AG08395 (cell line): Measurements from ENCODE around the gene PSMC5.

Experiments used
- DNase-seq: peaks from one replicate; pipeline ENCODE4 v3.0.0; 2012; ENCODE audit warnings: mixed read lengths, low spot score

The PSMC5 gene

DNA sequence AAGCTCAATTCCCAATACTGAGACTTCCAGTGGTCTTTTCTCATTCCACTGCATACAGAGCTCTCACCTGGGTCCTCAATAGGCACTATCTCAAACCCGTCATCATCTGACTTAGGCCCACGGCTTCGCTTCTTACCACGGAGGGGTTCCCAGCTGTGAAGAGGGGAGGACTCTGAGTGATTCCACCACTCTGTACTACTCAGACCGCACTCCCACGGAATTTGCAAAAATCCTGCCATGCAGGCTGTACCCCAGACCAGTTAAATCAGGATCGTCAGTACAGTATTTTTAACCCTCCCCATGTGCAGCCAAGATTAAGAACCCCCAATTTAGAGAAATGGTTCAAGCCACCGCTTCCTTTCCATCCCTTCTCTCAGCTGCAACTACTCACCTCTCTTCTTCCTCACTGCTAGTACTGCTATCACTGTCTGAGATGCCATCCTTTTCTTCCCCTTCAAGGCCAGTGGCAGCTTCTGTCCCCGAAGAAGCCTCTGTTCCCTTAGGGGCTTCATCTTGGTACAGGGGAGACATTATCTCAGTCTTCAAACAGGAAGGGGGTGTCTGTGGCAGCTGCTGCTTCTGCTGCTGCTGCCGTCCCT lies 6.2 kb upstream of the PSMC5 start:
- DNase-seq, result no peak

DNA sequence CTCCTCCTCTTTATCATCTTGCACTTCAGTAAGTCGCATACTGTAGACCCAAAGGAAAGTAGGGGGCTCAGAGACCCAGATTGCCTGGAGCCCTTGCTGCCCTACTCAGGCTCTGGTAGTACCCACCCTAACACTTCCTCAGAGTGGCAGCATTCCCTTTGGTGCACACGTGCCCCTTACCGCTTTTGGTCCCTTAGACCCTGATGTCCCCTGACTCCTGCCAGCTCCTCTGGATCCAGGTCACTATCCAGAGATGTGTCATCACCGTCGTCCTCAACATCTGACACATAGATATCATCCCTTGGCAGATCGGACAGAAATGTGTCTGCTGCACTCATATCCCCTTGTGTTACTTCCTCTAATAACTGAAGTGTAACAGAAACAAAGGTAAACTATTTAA lies 5.4 kb upstream of the PSMC5 start:
- DNase-seq, result no peak

DNA sequence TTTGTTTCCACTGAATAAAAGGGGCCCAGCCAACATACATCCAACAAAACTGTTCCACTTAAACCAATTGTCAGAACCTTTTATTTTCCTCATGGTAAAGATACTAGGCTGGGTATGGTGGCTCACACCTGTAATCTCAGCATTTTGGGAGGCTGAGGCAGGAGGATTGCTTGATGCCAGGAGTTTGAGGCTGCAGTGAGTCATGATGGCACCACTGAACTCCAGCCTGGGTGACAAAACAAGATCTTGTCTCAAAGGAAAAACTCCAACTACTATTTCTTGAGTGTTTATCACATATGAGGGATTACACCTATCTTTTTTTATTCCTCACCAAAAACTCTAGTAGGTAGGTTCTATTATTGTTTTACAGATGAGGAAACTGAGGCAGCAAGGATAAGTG lies 4.7 kb upstream of the PSMC5 start:
- DNase-seq, result no peak

DNA sequence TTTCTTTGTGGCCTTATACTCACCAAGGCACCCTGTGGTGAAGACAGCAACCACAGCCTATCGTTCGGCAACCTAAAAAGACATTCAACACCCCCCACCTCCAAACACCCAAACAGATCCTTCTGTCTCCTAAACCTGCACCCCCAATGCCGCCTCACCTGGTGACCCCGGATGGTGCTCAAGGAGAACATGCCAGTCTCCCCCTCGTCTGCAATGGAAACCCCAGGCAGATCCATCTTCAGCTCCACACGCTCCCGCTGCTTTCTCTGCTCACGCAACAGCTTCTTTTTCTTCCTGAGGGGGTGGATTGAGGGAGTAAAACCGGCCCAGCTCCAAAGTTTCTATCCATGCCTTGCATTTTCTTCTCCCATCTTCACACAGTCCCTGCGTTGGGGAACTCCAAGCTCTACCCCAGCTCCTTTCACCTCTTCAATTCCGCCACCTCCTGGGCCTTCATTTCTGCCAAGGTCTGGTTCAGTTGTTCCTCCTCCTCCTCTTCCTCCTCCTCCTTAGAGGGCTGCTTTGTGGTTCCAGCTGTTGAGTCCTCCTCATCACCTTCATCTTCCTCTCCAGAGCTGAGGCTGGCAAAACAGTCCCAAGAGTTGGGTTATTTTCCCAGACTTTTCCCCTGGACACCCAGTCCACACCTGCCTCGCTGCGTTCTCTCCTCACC lies 3.4 kb upstream of the PSMC5 start:
- no peak for DNase-seq

DNA sequence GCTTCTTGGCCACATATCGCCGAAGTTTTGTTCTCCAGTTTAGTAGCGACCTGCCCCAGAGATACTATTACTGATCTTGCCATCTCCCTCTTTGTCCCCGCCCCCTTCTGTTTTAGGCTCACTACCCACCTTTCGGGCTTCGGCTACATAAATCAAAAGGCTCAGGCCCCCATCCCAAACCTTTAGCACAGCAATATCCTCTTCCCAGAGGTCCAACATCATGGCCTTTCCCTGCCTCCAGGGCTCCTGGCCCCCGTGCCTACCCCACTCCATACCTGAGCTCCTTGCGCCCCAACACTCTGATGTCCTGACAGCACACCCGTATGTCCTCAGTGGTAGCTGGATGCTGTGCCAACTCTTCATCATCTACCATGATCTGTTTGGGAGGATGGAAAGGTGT lies 2.9 kb upstream of the PSMC5 start:
- no peak for DNase-seq

DNA sequence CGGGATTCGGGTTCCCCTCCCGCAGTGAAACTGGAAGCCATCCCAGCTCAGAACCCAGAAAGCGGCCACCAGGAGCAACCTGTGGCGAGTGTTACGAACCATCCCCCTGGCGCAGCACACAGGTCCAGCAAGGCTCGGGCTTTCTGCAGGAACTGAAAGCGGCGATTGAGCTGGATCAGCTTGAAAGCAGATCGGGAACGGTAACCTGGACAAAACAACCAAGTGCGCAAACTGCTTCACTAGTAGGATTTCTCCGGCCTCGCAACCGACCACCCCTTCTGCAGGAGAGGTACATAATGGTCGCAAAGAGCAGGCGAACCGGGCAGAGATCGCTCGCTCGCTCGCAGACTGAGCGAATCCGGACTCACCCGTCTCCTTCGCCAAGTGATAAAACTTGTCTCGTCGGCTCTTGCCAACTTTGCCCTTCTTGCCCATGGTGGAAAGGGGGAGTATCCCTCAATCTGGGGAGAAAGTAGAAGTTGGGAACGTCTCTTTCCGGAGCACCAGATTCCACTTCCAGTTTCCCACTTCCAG lies 696 bp upstream of the PSMC5 start:
- peak; percentile 22 for DNase-seq

DNA sequence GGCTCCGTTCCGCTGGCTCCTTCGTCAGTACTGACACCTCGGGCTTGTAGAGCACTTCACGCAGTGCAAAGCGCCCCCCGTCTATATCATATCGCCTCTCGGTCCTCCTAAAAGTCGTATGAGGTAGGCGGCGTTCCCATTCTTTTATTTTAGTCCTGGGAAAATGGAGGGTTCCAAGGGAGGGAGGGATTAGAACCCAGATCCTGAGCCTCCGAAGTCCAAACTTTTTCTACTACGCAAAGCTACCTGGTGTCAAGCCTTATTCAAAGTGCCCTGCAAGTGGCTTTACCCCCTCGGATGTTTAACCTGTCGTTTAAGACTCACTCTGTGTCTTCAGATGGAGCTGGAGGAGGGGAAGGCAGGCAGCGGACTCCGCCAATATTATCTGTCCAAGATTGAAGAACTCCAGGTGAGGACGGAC lies 580 bp downstream of the PSMC5 start:
- DNase-seq, result no peak

DNA sequence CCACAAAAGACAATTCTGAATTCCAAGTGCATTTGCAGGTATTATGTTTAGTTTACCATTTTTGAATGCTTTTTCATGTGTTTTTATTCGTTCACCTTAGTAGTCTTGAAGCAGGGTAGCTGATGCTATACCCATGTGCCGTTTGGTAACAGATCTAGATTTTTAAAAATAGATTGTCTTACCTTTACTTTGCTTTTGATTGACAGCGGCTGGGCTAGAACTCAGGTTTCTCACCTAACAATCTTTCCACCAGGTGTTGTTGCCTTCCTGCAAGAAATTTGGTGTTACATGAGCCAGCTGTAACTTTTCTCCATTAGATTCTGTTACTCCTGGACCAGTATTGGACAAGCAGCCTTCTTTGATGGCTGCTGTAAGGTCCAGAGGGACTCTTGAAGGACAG lies 1.7 kb downstream of the PSMC5 start:
- DNase-seq, result no peak

DNA sequence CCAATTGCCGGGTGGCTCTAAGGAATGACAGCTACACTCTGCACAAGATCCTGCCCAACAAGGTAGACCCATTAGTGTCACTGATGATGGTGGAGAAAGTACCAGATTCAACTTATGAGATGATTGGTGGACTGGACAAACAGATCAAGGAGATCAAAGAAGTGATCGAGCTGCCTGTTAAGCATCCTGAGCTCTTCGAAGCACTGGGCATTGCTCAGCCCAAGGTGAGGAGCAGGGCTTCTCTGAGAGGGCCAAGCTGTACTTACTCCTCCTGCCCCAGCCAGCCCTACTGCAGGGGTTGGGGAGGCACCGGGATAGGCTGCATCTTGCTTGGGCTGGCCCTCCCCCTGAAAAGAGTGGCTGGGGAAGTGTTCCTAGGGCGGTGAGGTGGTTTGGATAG lies 3.0 kb downstream of the PSMC5 start:
- no peak for DNase-seq

DNA sequence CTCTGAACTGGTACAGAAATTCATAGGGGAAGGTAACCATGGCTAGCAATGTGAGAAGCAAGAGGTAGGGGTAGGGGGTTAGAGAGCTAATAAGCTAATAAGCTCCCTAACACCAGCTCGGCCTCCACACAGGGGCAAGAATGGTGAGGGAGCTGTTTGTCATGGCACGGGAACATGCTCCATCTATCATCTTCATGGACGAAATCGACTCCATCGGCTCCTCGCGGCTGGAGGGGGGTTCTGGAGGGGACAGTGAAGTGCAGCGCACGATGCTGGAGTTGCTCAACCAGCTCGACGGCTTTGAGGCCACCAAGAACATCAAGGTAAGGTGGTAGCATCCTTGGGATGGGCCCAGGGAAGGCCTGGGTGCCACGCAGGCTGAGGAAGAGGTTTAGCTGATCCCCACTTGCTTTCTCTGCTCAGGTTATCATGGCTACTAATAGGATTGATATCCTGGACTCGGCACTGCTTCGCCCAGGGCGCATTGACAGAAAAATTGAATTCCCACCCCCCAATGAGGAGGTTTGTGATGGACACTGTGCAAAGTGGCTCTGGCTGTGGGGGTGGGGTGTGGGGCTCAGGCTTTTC lies 3.8 kb downstream of the PSMC5 start:
- DNase-seq, result no peak

DNA sequence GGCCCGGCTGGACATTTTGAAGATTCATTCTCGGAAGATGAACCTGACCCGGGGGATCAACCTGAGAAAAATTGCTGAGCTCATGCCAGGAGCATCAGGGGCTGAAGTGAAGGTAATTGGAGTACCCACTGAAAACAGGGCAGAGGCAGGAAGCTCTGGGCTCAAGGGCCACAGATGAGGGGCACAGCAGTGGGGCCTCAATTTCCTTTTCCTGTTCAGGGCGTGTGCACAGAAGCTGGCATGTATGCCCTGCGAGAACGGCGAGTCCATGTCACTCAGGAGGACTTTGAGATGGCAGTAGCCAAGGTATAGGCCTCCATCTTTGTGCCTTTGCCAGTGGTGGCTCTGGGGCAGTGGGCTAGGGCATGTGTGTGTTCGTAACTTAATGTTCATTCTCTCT lies 4.3 kb downstream of the PSMC5 start:
- DNase-seq, result no peak

DNA sequence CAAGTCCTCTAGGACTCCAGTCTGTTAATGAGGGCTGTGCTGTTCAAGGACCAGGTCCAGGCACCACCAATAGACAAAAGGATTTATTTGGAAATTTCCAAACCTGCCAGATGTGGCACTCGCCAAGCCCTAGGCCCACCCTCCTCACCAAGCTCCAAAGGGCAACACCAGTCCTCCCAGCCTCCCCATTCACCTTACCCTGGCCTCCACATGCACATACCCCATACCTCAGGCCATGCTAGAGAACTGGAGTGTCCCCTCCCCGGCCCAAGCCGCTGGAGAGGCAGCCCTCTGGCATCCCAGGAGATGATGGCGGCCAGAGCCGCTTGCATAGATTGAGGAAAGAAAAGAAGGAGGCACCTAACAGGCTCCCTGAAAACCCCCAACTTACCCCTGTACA lies 4.8 kb downstream of the PSMC5 start:
- no peak for DNase-seq

DNA sequence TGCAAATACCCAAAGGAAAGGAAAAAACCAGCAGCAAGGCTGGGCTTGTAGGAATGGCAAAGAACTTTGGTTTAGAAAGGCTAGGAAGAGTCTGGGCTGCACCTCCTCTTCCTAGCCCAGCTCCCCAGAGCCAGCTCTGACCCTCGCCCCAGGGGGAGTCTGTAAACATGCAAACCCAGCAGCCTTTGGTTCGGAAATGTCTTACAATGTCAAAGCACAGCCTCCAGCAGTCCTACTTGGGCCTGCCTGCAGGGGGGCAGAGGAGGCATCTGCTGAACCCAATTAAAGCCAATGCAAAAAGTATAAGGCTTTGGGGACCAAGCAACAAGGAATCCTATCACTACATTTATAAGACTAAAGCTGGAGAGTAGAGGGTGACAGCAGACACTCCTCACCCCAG lies 5.2 kb downstream of the PSMC5 start:
- DNase-seq, result no peak

DNA sequence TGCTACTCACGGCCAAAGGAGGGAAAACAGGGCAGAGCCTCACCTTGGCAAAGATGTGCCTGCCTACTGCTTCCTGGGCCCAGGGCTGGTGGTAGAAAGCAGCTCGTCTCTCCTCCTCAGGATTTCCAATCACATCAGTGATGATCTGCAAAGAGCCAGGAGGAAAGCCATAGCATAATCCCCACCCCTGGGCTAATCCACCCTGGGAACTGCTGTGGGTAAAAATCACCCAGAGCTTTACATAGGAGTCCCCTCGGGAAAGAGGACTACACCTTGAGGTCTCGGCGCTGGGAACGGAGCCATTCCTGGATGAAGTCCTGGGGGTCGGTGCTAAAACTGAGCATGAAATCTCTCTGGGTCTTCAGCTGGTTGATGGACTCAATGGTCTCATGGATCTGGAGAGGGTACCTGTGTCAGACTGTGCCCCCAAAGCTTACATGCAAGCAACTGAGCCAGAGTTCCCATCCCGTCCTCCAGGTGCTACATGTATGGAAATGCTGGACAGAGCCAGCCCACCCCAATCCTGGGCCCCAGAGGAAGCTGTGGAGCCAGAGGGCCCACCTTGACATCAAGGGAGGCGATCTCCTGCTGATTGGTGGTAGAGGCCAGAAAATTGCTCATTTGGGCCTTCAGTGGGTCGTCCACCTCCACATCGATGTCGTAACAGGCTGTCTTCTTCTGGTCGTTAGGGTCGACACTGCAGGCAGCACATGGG lies 6.0 kb downstream of the PSMC5 start:
- DNase-seq, result no peak

DNA sequence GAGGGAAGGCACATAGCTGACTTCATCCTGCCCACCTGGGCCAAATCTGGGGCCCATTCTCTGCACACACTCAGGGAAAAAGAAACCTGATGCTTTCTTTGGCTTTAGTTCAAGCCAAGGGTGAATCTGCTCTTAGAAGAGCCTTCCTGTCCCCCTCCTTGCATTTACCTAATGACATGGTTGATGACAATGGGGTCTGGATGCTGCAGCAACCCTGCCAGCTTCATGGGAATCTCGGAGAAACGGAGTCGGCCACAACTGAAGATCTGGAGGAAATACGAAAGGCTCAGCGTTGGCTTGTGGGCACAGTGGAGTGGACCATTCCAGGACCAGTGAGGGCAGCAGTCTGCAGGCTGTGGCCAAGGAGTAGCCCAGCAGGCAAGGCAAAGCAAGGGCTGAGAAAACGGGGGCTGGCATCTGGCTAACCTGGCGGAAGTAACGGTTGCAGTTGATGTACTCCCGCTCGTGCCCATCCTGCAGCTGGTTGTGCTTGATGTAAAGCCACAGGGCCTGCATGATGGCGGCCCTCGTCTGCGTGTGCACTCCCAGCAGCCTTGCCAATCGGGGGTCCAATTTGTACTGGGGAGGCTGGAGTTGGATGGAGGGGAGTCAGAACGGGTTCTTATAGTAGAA lies 6.6 kb downstream of the PSMC5 start:
- no peak for DNase-seq

DNA sequence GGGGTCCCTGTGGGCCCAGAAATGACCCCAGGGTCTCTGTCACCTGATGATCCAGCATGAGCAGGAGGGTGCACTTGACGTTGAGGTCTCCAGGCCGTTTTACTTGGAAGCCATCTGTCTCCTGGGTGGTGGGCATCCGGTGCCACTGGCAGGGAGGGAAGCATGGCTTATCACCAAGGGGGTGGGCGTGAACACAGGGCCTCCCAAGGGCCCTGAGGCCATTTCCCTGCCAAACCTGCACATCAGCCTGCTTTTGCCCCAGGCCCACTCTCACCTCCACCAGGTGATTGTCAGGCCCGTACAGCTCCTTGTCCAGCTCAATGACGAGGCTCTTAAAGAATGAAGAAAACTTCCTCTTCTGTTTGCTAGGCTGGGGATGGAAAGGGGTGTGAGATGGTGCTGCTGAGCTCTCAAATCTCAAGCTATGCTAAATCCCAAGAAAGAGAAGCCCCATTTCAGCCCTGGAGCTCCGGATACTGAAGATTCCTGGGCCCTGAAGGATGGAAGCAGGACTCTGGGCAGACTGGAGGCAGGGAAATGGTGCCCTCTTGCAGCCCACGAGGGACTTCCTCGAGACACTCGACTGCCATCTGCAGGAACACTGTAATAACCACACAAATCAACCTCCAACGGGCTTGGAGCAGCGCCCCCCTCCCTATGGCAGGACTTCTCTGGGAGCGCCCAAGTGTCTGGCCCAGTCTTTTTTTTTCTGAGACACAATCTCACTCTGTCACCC lies 7.4 kb downstream of the PSMC5 start:
- peak; percentile 77 for DNase-seq

DNA sequence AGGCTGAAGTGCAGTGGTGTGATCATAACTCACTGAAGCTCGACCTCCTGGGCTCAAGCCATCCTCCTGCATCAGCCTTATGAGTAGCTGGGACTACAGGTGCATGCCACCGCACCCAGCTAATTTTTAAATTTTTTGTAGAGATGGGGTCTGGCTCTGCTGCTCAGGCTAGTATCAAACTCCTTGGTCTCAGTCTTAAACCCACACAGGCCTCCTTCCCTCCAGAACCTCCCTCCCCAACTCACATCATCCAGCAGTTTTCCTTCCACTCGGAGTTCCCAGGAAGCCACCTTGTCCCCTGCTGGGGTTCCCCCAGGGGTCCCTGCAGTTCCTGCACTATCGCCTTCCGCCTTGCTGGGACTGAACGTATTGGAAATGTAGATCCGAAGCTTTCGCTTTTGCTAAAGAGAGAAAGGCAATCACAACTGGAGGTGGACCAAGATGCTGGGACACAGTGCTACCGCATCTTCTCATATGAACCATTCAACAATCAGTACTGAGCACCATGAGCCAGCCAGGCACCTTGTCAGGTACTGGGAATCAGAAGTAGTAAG lies 8.0 kb downstream of the PSMC5 start:
- DNase-seq, result no peak

DNA sequence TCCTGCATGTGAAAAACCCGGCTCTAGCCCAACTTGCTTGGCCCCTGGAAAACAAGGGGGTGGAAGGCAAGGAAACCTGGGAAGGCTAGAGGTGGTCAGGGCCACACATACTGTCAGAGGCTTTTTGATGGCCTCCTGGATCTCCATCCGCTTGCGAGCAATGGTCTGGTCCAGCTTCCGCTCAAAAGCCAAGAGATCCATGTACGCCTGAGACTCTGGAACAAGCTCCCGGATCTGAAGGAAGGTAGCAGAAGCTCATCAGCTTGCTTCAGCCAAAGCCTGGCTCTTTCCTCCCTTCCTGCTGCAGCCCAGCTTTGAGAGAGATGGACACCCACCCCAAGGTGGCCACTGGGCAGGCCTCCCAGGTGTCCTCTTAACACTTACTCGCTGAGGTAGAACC lies 9.6 kb downstream of the PSMC5 start:
- no peak for DNase-seq

DNA sequence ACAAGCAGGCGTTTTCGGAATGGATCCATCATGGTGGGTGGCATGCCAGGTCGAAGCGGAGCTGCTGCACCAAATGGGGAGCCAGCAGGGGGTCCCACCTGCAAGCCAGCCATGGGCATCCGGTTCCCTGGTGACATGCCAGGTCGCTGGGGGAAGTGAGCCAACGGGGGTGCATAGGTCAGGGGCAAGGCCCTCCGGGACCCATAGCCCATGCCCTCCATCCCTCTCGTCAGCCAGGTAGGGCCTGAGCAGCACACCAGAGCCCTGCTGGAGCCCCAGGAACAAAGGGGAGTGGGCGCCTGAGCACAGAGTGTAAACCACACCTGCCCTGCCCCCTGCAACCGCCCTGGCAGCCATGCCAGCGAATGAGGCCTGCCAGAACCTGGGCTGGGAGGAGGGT lies 10.2 kb downstream of the PSMC5 start:
- no peak for DNase-seq

DNA sequence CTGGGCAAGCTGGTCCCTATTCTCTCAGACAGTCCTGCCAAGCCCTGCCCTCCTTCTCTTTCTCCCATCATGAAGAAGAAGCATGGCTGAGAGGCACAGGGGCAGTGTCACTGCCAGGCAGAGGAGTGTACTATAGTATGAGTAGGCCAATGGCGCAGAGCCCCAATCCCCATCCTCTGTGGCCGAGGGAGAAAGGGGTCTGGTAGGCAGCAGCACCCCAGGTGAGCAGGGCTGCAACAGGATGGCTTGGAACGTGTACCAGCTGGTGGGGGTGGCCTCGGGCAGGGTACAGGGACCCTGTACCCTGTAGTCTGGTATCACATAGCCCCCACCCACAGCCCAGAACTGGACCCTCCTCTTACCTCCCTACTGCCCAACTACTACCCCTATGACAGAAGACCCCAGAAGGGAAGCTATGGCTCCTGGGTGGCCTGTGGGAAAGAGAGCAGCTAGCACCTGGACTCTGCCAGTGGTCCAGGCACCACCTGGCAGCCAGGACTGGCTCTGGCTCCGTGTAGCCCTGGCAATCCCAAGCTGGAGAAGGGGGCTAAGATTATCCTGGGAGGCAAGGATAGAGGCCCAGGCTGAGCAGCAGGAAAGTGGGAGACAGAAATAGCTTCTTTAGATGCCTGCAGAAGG lies 10.8 kb downstream of the PSMC5 start:
- no peak for DNase-seq

DNA sequence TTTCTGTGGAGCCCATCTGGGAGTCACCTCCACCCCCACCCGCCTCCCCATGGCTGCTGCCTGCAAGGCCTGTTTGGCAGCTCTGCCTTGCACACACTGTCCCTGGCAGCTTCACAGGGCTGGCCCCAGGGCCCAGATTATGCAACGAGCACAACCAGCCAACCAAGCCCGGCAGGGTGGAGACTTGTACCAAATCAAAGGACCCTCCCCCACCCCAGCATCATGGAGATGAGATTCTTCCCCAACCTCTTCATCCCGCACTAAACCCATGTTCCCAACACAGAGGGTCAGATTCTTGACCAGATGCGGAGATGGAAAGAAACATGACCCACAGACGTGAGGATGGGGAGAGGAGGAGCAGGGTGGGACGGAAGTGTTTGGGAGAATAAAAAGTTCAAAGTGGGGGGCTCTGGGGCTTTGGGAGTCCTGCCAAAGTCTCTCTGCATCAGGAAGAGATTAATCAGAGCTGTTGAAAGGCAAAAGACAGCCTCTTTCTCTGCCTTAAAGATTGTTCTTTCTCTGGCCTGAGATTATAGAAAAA lies 11.5 kb downstream of the PSMC5 start:
- peak; percentile 70 for DNase-seq
